Fibroblast of lung (primary cell): Measurements from ENCODE around the gene CHMP6.

ENCODE experiments used
- EZH2 ChIP-seq: IDR thresholded peaks from 2 replicates; pipeline ENCODE4 v1.5.1; 2012; ENCODE audit warnings: low read length, control low read depth, mild to moderate bottlenecking; ENCODE audit errors: missing control alignments
- TF ChIP-seq, protein P1 (sequence below), 2 donors: IDR thresholded peaks in 1 of 2; conservative IDR thresholded peaks in 1 of 2; 1 replicate in 1 of 2; 2 replicates in 1 of 2; pipeline ENCODE4 v1.5.1; 2011 to 2012; ENCODE audit warnings: low read length in 2 of 2, control low read depth in 1 of 2, inconsistent platforms in 1 of 2, low read depth in 1 of 2, mild to moderate bottlenecking in 1 of 2

DNA sequence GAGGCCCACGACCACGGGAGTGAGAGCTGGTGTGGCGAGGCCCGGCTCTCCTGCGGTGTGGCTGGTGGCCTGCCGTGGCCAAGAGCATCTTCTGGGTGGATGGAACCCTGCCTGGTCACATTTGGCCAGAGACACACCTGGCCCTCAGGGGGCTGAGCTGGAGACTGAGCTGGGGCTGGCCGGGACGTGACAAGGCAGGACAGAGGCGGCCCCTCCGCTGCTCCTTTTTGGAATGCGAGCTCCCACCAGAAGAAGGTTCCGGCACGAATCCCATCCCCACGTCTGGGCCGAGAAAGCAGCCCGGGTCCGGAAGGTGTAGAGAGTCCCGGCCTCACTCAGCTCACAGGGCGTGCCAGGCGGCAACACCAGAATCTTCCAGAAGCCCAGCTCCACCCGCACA, 26.0 kb upstream of the CHMP6 start:
- TF ChIP-seq, protein P1, sequence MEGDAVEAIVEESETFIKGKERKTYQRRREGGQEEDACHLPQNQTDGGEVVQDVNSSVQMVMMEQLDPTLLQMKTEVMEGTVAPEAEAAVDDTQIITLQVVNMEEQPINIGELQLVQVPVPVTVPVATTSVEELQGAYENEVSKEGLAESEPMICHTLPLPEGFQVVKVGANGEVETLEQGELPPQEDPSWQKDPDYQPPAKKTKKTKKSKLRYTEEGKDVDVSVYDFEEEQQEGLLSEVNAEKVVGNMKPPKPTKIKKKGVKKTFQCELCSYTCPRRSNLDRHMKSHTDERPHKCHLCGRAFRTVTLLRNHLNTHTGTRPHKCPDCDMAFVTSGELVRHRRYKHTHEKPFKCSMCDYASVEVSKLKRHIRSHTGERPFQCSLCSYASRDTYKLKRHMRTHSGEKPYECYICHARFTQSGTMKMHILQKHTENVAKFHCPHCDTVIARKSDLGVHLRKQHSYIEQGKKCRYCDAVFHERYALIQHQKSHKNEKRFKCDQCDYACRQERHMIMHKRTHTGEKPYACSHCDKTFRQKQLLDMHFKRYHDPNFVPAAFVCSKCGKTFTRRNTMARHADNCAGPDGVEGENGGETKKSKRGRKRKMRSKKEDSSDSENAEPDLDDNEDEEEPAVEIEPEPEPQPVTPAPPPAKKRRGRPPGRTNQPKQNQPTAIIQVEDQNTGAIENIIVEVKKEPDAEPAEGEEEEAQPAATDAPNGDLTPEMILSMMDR (conservative IDR thresholded peaks at IDR 0.05 in 1 of 2, IDR thresholded peaks at IDR 0.05 in 1 of 2; ENCODE audit: low read depth in 1 of 2, low read length in 2 of 2): no peak
- no peak for TF ChIP-seq EZH2
